ENCODE results near the gene MKS1. TPM values are rescaled to one million over a fixed set of nuclear protein-coding genes. Genes with fewer than 3 reads are reported as not detected.

Gene MKS1
- total RNA-seq, 4 donors from 2014 or later, result 2.2 to 6.7 (median 2.8) TPM

GRCh38 chr17:58184986-58185761 is 33.9 kb downstream of the MKS1 start:
- ATAC-seq, result no peak
- no peaks in the 10 kb centered on the region for H3K36me3 ChIP-seq
- no peak for DNase-seq
- H3K27ac ChIP-seq, result no peak overlapping the region
- H3K9me3 ChIP-seq, result no peaks in the 10 kb centered on the region
- in situ Hi-C loops (cut with MboI; ENCODE audit: low sequenced_read_pairs in 4 of 4), result no loop called here
- H3K4me3 ChIP-seq, result no peak overlapping the region
- intact Hi-C loops (cut with DNase I; ENCODE audit: low total_unique reads), result no loop called here
- H3K4me1 ChIP-seq, result no peaks in the 10 kb centered on the region
- H3K27me3 ChIP-seq, result peaks cover 0 to 5% (median 0%) of the 10 kb centered on the region in 3 donors
- TF ChIP-seq, protein P1, sequence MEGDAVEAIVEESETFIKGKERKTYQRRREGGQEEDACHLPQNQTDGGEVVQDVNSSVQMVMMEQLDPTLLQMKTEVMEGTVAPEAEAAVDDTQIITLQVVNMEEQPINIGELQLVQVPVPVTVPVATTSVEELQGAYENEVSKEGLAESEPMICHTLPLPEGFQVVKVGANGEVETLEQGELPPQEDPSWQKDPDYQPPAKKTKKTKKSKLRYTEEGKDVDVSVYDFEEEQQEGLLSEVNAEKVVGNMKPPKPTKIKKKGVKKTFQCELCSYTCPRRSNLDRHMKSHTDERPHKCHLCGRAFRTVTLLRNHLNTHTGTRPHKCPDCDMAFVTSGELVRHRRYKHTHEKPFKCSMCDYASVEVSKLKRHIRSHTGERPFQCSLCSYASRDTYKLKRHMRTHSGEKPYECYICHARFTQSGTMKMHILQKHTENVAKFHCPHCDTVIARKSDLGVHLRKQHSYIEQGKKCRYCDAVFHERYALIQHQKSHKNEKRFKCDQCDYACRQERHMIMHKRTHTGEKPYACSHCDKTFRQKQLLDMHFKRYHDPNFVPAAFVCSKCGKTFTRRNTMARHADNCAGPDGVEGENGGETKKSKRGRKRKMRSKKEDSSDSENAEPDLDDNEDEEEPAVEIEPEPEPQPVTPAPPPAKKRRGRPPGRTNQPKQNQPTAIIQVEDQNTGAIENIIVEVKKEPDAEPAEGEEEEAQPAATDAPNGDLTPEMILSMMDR (IDR thresholded peaks at IDR 0.05 in 4 of 5, conservative IDR thresholded peaks at IDR 0.05 in 1 of 5), result no peak
- no peak for TF ChIP-seq POLR2A (IDR thresholded peaks at IDR 0.05)

DNA sequence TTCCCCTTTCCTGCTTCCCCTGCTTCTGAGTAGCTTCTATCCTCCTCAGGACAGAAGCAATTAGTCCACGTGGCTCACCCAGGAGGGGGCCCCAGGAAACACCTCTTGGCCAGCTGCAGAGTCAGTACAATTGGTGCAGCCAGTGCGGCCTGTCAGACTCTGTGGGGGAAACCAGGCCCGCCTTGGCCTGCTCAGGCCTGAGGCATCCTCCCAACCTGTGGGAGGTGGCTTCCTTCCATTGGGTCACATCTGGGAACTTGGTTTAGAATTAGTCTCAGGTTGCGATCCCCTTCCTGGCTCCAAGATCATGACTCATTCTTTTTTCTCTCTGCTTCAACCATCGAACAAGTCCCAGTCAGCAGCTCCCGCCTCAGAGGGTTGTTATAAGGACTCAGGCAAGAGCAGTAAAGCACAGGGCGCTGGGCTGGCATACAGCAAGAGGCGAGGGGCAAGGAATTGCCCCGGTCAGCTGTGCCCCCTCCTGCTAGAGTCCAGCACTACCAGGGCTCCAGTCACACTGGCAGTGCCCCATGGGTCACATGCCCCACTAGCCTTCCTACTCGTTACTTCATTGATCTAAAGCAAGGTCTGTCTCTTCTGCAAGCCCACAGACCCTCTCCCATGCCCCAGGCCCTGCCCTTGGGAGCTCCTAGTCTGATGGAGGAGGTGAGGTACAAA is 34.6 kb downstream of the MKS1 start:
- no peak for ATAC-seq
- Histone ChIP-seq H3K36me3 (no peaks in the 10 kb centered on the region), H3K4me3 (no peak overlapping the region), H3K27me3 (peaks cover 0 to 5% (median 0%) of the 10 kb centered on the region in 3 donors), H3K9me3 (no peaks in the 10 kb centered on the region), H3K27ac (no peak overlapping the region), H3K4me1 (no peaks in the 10 kb centered on the region)
- in situ Hi-C loops (cut with MboI; ENCODE audit: low sequenced_read_pairs in 4 of 4), result no loop called here
- DNase-seq, result no peak
- intact Hi-C loops (cut with DNase I; ENCODE audit: low total_unique reads), result no loop called here
- no peak for TF ChIP-seq POLR2A (IDR thresholded peaks at IDR 0.05)
- TF ChIP-seq, protein P1 (IDR thresholded peaks at IDR 0.05 in 4 of 5, conservative IDR thresholded peaks at IDR 0.05 in 1 of 5), result no peak

GRCh38 chr17:58183514-58183913 is 35.5 kb downstream of the MKS1 start:
- Histone ChIP-seq H3K36me3 (no peaks in the 10 kb centered on the region), H3K4me1 (no peaks in the 10 kb centered on the region), H3K27ac (no peak overlapping the region), H3K27me3 (peaks cover 0 to under 1% (median 0%) of the 10 kb centered on the region in 3 donors), H3K9me3 (no peaks in the 10 kb centered on the region), H3K4me3 (no peak overlapping the region)
- TF ChIP-seq POLR2A (IDR thresholded peaks at IDR 0.05), result no peak
- TF ChIP-seq, protein P1 (IDR thresholded peaks at IDR 0.05 in 4 of 5, conservative IDR thresholded peaks at IDR 0.05 in 1 of 5), result no peak
- ATAC-seq (no peak), DNase-seq (no peak)
- intact Hi-C loops (cut with DNase I; ENCODE audit: low total_unique reads) (no loop called here), in situ Hi-C loops (cut with MboI; ENCODE audit: low sequenced_read_pairs in 4 of 4) (no loop called here)

DNA sequence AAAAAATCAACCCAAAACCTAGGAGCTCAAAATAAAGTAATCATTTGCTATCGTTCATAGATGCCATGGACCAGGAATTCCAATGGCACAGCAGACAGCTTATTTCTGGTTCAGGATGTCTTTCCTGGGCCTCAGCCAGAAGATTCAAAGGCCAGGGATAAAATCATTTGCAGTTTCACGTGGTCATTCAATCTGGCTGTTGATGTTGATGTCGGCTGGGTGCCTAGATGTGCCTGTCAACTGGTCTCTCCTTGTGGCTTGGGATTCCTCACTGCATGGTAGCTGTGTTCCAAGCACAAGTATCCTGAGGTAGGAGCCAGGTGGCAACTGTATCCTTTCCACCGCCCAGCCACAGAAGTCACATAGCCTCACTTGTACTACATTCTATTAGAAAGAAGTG is 37.3 kb downstream of the MKS1 start:
- in situ Hi-C loops (cut with MboI; ENCODE audit: low sequenced_read_pairs in 4 of 4) (no loop called here), intact Hi-C loops (cut with DNase I; ENCODE audit: low total_unique reads) (no loop called here)
- H3K4me3 ChIP-seq, result no peak overlapping the region
- H3K9me3 ChIP-seq, result no peaks in the 10 kb centered on the region
- DNase-seq, result no peak
- H3K27ac ChIP-seq, result no peak overlapping the region
- H3K4me1 ChIP-seq, result no peaks in the 10 kb centered on the region
- TF ChIP-seq, protein P1 (IDR thresholded peaks at IDR 0.05 in 4 of 5, conservative IDR thresholded peaks at IDR 0.05 in 1 of 5), result no peak
- TF ChIP-seq POLR2A (IDR thresholded peaks at IDR 0.05), result no peak
- no peaks in the 10 kb centered on the region for H3K27me3 ChIP-seq
- no peak for ATAC-seq
- no peaks in the 10 kb centered on the region for H3K36me3 ChIP-seq

Measured in gastrocnemius medialis (tissue), 4 donors.